GM11168 (cell line): ENCODE measurements around the gene NEDD4.
"Not testable (repeated sequence)": the region's sequence is repeated elsewhere in the genome, so short reads cannot be mapped to it uniquely, and the experiment has no call there.

Experiments used
- in situ Hi-C: fragments of 300-500 bp; cut with MboI; formaldehyde crosslinking; loops from one replicate; pipeline ENCODE4 v1.12.0; 2022; ENCODE audit warnings: low sequenced_read_pairs; ENCODE audit not compliant: unreplicated experiment

The NEDD4 gene

GRCh38 chr15:56007053-56007452, 13.6 kb upstream of the NEDD4 start:
- in situ Hi-C loops = not testable (repeated sequence)

- in situ Hi-C loops = not testable (repeated sequence)
Observed at GRCh38 chr15:56006371-56006770, 13.0 kb upstream of the NEDD4 start.

- in situ Hi-C loops = not testable (repeated sequence)
Observed at GRCh38 chr15:56004281-56004680, 10.9 kb upstream of the NEDD4 start.

GRCh38 chr15:56003777-56004176, 10.4 kb upstream of the NEDD4 start:
- in situ Hi-C loops = not testable (repeated sequence)

GRCh38 chr15:56003277-56003676, 9.9 kb upstream of the NEDD4 start:
- in situ Hi-C loops = not testable (repeated sequence)

- in situ Hi-C loops = no loop called here
Observed at GRCh38 chr15:56001471-56002078, 8.2 kb upstream of the NEDD4 start.

- in situ Hi-C loops = no loop called here
Observed at GRCh38 chr15:55999658-56000057, 6.2 kb upstream of the NEDD4 start.

- in situ Hi-C loops = no loop called here
Observed at GRCh38 chr15:55998478-55998877, 5.1 kb upstream of the NEDD4 start.

GRCh38 chr15:55993804-55994560, 570 bp upstream of the NEDD4 start:
- in situ Hi-C loops = no loop called here

GRCh38 chr15:55992769-55993110, 672 bp downstream of the NEDD4 start:
- in situ Hi-C loops = no loop called here

- in situ Hi-C loops = no loop called here
Observed at GRCh38 chr15:55991802-55992768, 1.3 kb downstream of the NEDD4 start.

GRCh38 chr15:55990998-55991397, 2.4 kb downstream of the NEDD4 start:
- in situ Hi-C loops = no loop called here

GRCh38 chr15:55990516-55990915, 2.9 kb downstream of the NEDD4 start:
- in situ Hi-C loops = no loop called here

GRCh38 chr15:55989383-55989782, 4.0 kb downstream of the NEDD4 start:
- in situ Hi-C loops = no loop called here

- in situ Hi-C loops = no loop called here
Observed at GRCh38 chr15:55981582-55982249, 11.7 kb downstream of the NEDD4 start.

GRCh38 chr15:55980511-55980910, 12.9 kb downstream of the NEDD4 start:
- in situ Hi-C loops = no loop called here

- in situ Hi-C loops = no loop called here
Observed at GRCh38 chr15:55977231-55977630, 16.2 kb downstream of the NEDD4 start.

GRCh38 chr15:55970286-55970685, 23.1 kb downstream of the NEDD4 start:
- in situ Hi-C loops = no loop called here

GRCh38 chr15:55969582-55969981, 23.8 kb downstream of the NEDD4 start:
- in situ Hi-C loops = no loop called here

GRCh38 chr15:55968923-55969322, 24.5 kb downstream of the NEDD4 start:
- in situ Hi-C loops = no loop called here
